Measurements from ENCODE around the gene MYO16.

DNA sequence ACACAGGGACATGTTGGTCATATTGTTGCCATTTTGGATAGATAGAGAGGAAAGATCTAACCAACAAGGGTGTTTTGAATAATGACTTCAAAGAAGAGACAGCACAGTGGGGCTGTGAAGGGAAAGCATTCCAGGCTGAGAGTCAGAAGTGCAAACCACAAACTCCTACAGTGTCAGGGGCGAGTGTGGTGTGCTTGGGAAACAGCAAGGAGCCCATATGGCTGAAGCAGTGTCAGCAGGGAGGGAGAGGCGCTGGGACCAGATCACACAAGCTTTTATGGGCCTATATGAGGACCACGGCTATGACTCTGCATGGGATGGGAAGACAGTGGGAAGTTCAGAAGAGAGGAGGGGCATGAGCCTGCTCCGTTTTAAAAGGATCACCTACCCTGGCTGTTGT lies 166.4 kb downstream of the MYO16 start:
- TF ChIP-seq, protein P1, sequence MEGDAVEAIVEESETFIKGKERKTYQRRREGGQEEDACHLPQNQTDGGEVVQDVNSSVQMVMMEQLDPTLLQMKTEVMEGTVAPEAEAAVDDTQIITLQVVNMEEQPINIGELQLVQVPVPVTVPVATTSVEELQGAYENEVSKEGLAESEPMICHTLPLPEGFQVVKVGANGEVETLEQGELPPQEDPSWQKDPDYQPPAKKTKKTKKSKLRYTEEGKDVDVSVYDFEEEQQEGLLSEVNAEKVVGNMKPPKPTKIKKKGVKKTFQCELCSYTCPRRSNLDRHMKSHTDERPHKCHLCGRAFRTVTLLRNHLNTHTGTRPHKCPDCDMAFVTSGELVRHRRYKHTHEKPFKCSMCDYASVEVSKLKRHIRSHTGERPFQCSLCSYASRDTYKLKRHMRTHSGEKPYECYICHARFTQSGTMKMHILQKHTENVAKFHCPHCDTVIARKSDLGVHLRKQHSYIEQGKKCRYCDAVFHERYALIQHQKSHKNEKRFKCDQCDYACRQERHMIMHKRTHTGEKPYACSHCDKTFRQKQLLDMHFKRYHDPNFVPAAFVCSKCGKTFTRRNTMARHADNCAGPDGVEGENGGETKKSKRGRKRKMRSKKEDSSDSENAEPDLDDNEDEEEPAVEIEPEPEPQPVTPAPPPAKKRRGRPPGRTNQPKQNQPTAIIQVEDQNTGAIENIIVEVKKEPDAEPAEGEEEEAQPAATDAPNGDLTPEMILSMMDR (IDR thresholded peaks at IDR 0.05; ENCODE audit: low read depth, low read length, poor library complexity, severe bottlenecking) = no peak
- TF ChIP-seq EZH2phosphoT487 (IDR thresholded peaks at IDR 0.05; ENCODE audit: borderline replicate concordance, low read length) = no peak
